ENCODE results near the gene GABRP. TPM values are rescaled to one million over a fixed set of nuclear protein-coding genes. Genes with fewer than 3 reads are reported as not detected.

Gene GABRP
- total and polyA plus RNA-seq, 2 experiments from 2014 or later, result 3.6 to 6.3 TPM

GRCh38 chr5:170737591-170737990 lies 45.9 kb upstream of the GABRP start:
- peaks cover 18% of the 10 kb centered on the region for H3K4me1 Mint-ChIP-seq

More at GRCh38 chr5:170737591-170737990, 45.9 kb upstream of the GABRP start:
- peaks cover 5% of the 10 kb centered on the region for H3K4me1 ChIP-seq (ENCODE audit: insufficient read depth)
- H3K79me2 ChIP-seq (replicated peaks; ENCODE audit: insufficient read depth), result no peaks in the 10 kb centered on the region
- H3K4me3 Mint-ChIP-seq, result no peak overlapping the region
- H3K27ac ChIP-seq (ENCODE audit: low read depth), result no peak overlapping the region
- H3K9me3 Mint-ChIP-seq, result peaks cover 16% of the 10 kb centered on the region
- no peaks in the 10 kb centered on the region for H3F3A ChIP-seq (replicated peaks; ENCODE audit: low read depth)
- TF ChIP-seq EZH2 (IDR thresholded peaks at IDR 0.05; ENCODE audit: low read depth, unreplicated experiment), result no peak
- TF ChIP-seq STAT1 (IDR thresholded peaks at IDR 0.05; ENCODE audit: unreplicated experiment), result no peak
- TF ChIP-seq ZNF331 (CRISPR knock-in tag; IDR thresholded peaks at IDR 0.05; ENCODE audit: low read depth), result no peak
- no peak for TF ChIP-seq ZNF462 (CRISPR knock-in tag; IDR thresholded peaks at IDR 0.05)
- TF ChIP-seq EZH2phosphoT487 (IDR thresholded peaks at IDR 0.05; ENCODE audit: unreplicated experiment), result no peak
- no peak for TF ChIP-seq JUNB (IDR thresholded peaks at IDR 0.05; ENCODE audit: unreplicated experiment)
- no peak for TF ChIP-seq ETS1 (IDR thresholded peaks at IDR 0.05)
- TF ChIP-seq CREB1 (CRISPR knock-in tag; IDR thresholded peaks at IDR 0.05; ENCODE audit: low read depth), result no peak
- no peak for TF ChIP-seq ZNF114 (CRISPR knock-in tag; IDR thresholded peaks at IDR 0.05)
- no peak for TF ChIP-seq NANOG (IDR thresholded peaks at IDR 0.05; ENCODE audit: borderline replicate concordance)
- TF ChIP-seq CTCF (conservative IDR thresholded peaks at IDR 0.05; ENCODE audit: low read depth in 2 of 2), result no peak
- no peak for TF ChIP-seq POLR2AphosphoS5 (IDR thresholded peaks at IDR 0.05; ENCODE audit: low read depth)
- no peak for TF ChIP-seq REST (IDR thresholded peaks at IDR 0.05; ENCODE audit: unreplicated experiment)
- H3K27ac Mint-ChIP-seq, result no peak overlapping the region
- no peaks in the 10 kb centered on the region for H4K20me1 ChIP-seq (replicated peaks; ENCODE audit: insufficient read depth)
- no peak overlapping the region for H3K4me2 ChIP-seq
- ATAC-seq (no peak), DNase-seq (ENCODE audit: low spot score) (no peak)
- peaks cover 8% of the 10 kb centered on the region; the same call in 2 of the 3 replicates for H3K36me3 Mint-ChIP-seq (ENCODE audit: low read depth)
- H3K9me2 ChIP-seq (ENCODE audit: insufficient read depth), result peaks cover 26% of the 10 kb centered on the region; the same call in 1 of the 2 replicates
- H2AFZ ChIP-seq, result no peak overlapping the region
- H3K4me3 ChIP-seq, result no peak overlapping the region
- peaks cover 14% of the 10 kb centered on the region for H3K27me3 Mint-ChIP-seq (ENCODE audit: insufficient read depth, low read depth, poor library complexity)
- no peaks in the 10 kb centered on the region for H3K27me3 ChIP-seq (ENCODE audit: insufficient read depth)
- H3K36me3 ChIP-seq (ENCODE audit: insufficient read depth), result no peaks in the 10 kb centered on the region

Measured in GM23338 (cell line).